ENCODE results near the gene DUSP28.

DUSP28 gene

GRCh38 chr2:240585681-240586197 is 25.6 kb downstream of the DUSP28 start:
- Histone ChIP-seq H3K4me1 (ENCODE audit: insufficient read depth, low read length, severe bottlenecking) (peaks cover 47% of the 10 kb centered on the region), H3K9me3 (ENCODE audit: low read length) (no peaks in the 10 kb centered on the region), H3K27me3 (ENCODE audit: insufficient read depth, low read length) (no peaks in the 10 kb centered on the region), H3F3A (ENCODE audit: insufficient read depth, low read length) (no peaks in the 10 kb centered on the region), H3K79me2 (ENCODE audit: insufficient read depth, low read length) (peaks cover 6% of the 10 kb centered on the region; the same call in 1 of the 2 replicates), H3K36me3 (ENCODE audit: insufficient read depth, low read length) (no peaks in the 10 kb centered on the region), H3K27ac (ENCODE audit: low read depth, low read length, poor library complexity, severe bottlenecking) (peak overlapping the region; percentile 98), H2AFZ (ENCODE audit: low read length) (no peak overlapping the region), H3K4me3 (ENCODE audit: low read depth, low read length, poor library complexity, severe bottlenecking) (peak overlapping the region; percentile 71), H3K9ac (ENCODE audit: low read length) (peak overlapping the region; percentile 80), H3K9me2 (ENCODE audit: low read depth, low read length) (no peaks in the 10 kb centered on the region), H4K20me1 (ENCODE audit: insufficient read depth, low read length) (no peaks in the 10 kb centered on the region), H3K4me2 (ENCODE audit: low read length) (peak overlapping the region; percentile 83)
- TF ChIP-seq, protein P1, sequence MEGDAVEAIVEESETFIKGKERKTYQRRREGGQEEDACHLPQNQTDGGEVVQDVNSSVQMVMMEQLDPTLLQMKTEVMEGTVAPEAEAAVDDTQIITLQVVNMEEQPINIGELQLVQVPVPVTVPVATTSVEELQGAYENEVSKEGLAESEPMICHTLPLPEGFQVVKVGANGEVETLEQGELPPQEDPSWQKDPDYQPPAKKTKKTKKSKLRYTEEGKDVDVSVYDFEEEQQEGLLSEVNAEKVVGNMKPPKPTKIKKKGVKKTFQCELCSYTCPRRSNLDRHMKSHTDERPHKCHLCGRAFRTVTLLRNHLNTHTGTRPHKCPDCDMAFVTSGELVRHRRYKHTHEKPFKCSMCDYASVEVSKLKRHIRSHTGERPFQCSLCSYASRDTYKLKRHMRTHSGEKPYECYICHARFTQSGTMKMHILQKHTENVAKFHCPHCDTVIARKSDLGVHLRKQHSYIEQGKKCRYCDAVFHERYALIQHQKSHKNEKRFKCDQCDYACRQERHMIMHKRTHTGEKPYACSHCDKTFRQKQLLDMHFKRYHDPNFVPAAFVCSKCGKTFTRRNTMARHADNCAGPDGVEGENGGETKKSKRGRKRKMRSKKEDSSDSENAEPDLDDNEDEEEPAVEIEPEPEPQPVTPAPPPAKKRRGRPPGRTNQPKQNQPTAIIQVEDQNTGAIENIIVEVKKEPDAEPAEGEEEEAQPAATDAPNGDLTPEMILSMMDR (IDR thresholded peaks at IDR 0.05; ENCODE audit: low read length): no peak
- no peak for TF ChIP-seq EZH2 (IDR thresholded peaks at IDR 0.05; ENCODE audit: borderline replicate concordance, low read length)

DNA sequence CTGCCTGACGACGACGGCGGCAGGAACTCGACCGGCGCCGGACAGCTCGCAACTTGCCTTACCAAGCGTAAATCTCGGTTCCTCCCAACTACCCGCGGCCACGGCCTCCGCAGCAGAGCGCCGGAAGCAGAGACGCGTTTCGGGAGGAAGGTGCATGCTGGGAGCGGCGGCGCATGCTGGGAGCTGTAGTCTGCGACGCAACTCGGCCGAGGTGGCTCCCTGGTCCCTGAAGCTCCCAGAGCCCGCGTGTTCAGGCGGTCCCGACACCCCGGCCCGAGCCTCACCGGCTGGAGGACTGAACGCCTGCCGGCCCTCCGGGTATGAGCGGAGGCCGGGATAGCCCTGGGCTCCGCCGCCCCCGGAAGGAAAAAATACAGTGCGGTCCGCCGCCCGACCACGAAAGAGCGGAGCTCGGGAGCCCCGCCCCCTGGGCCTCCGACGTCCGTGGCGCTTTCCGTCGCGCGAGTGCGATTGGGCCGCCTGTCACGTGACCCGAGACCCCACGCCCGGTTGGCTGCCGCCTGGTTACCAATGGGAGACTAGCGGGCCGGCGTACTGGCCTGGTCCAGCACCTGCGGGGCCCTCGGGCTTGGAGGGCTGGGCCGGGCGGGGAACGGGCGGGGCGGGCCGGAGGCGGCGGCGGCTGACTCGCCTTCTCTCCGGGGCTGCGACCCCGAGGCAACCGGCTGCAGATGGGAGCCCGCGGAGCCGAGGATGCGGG is 26.2 kb downstream of the DUSP28 start, which contains the start of gene CAPN10:
CAPN10 (plus strand) TSS at position 537 of the 721 bp plus-strand sequence; CDS start at position 715, 178 bp downstream.
- Histone ChIP-seq H3K27ac (ENCODE audit: low read depth, low read length, poor library complexity, severe bottlenecking) (peak within 1 kb of the TSS; percentile 98), H3K9me3 (ENCODE audit: low read length) (no peaks in the 10 kb centered on the region), H3K9ac (ENCODE audit: low read length) (peak within 1 kb of the TSS; percentile 80)

GRCh38 chr2:240586919-240587800 is 27.0 kb downstream of the DUSP28 start:
- H3K9me3 ChIP-seq (ENCODE audit: low read length): no peaks in the 10 kb centered on the region
- H3K4me2 ChIP-seq (ENCODE audit: low read length): peak overlapping the region; percentile 83
- H3K36me3 ChIP-seq (ENCODE audit: insufficient read depth, low read length): peaks cover 5% of the 10 kb centered on the region; the same call in 1 of the 2 replicates
- peaks cover 6% of the 10 kb centered on the region; the same call in 1 of the 2 replicates for H3K79me2 ChIP-seq (ENCODE audit: insufficient read depth, low read length)
- no peaks in the 10 kb centered on the region for H3K27me3 ChIP-seq (ENCODE audit: insufficient read depth, low read length)
- peaks cover 40% of the 10 kb centered on the region for H3K4me1 ChIP-seq (ENCODE audit: insufficient read depth, low read length, severe bottlenecking)
- H2AFZ ChIP-seq (ENCODE audit: low read length): no peak overlapping the region
- H3K9ac ChIP-seq (ENCODE audit: low read length): peak overlapping the region; percentile 80
- H3K9me2 ChIP-seq (ENCODE audit: low read depth, low read length): no peaks in the 10 kb centered on the region
- H3F3A ChIP-seq (ENCODE audit: insufficient read depth, low read length): no peaks in the 10 kb centered on the region
- peak overlapping the region; percentile 71 for H3K4me3 ChIP-seq (ENCODE audit: low read depth, low read length, poor library complexity, severe bottlenecking)
- H3K27ac ChIP-seq (ENCODE audit: low read depth, low read length, poor library complexity, severe bottlenecking): no peak overlapping the region
- no peaks in the 10 kb centered on the region for H4K20me1 ChIP-seq (ENCODE audit: insufficient read depth, low read length)
- TF ChIP-seq, protein P1 (IDR thresholded peaks at IDR 0.05; ENCODE audit: low read length): no peak
- no peak for TF ChIP-seq EZH2 (IDR thresholded peaks at IDR 0.05; ENCODE audit: borderline replicate concordance, low read length)

More for the DNA sequence above, 26.2 kb downstream of the DUSP28 start, which contains the start of gene CAPN10:
- H3K4me2 ChIP-seq (ENCODE audit: low read length): peak within 1 kb of the TSS; percentile 83
- H4K20me1 ChIP-seq (ENCODE audit: insufficient read depth, low read length): no peaks in the 10 kb centered on the region
- no peak within 1 kb of the TSS for H2AFZ ChIP-seq (ENCODE audit: low read length)
- H3K4me1 ChIP-seq (ENCODE audit: insufficient read depth, low read length, severe bottlenecking): peaks cover 41% of the 10 kb centered on the region
- peak within 1 kb of the TSS; percentile 71 for H3K4me3 ChIP-seq (ENCODE audit: low read depth, low read length, poor library complexity, severe bottlenecking)
- no peaks in the 10 kb centered on the region for H3F3A ChIP-seq (ENCODE audit: insufficient read depth, low read length)
- H3K79me2 ChIP-seq (ENCODE audit: insufficient read depth, low read length): peaks cover 6% of the 10 kb centered on the region; the same call in 1 of the 2 replicates
- TF ChIP-seq EZH2 (IDR thresholded peaks at IDR 0.05; ENCODE audit: borderline replicate concordance, low read length): no peak
- TF ChIP-seq, protein P1 (IDR thresholded peaks at IDR 0.05; ENCODE audit: low read length): no peak
- H3K36me3 ChIP-seq (ENCODE audit: insufficient read depth, low read length): no peaks in the 10 kb centered on the region
- H3K27me3 ChIP-seq (ENCODE audit: insufficient read depth, low read length): no peaks in the 10 kb centered on the region
- H3K9me2 ChIP-seq (ENCODE audit: low read depth, low read length): no peaks in the 10 kb centered on the region

Data from OCI-LY1 (cell line).